K562 (cell line): ENCODE data around the gene SDK1. TPM values are rescaled to one million over a fixed set of nuclear protein-coding genes. Genes with fewer than 3 reads are reported as not detected.

ENCODE experiments used
- ATAC-seq: fragments of 200-7000 bp; cut with Tn5 transposase; 3 replicates; pipeline ENCODE4 v1.9.1; 2020; ENCODE audit warnings: moderate library complexity
- BruUV-seq: library from RNA; stranded (reverse); fragments of 400-500 nt; replicated peaks from 2 replicates; lab custom pipeline; 2021; lab: Mats Ljungman, UMichigan
- CTCF ChIA-PET: fragments of 300-600 bp; formaldehyde crosslinking; extraction: SDS; loops from one replicate; lab custom pipeline; 2021; ENCODE audit warnings: low intra/inter-chr PET ratio; lab: Yijun Ruan, JAX
- POLR2A ChIA-PET: fragments of 300-600, 350-650 bp; sonication (Branson Sonifier 250); formaldehyde crosslinking; extraction: SDS; loops from one replicate; lab custom pipeline; 2021; ENCODE audit warnings: antibody characterized with exemption, inconsistent platforms; lab: Yijun Ruan, JAX
- DNase-seq, 4 experiments: peaks; one replicate each; pipeline versions ENCODE4 v3.0.0 to v3.0.0-alpha.2; 2011 to 2018; ENCODE audit warnings: low spot score in 3 of 4, mixed read lengths in 3 of 4; ENCODE audit errors: extremely low read depth in 1 of 4
- FAIRE-seq: peaks from 2 replicates; lab custom pipeline; 2011; peaks lifted over from hg19 to GRCh38; lab: Jason Lieb, UNC
- H2AFZ ChIP-seq: 2 replicates; pipeline ENCODE4 v1.6.0; 2011; ENCODE audit warnings: low read depth, low read length, control low read depth, inconsistent platforms
- H3K27ac ChIP-seq: fragments of 200-600 bp; 3 replicates; pipeline ENCODE4 v1.8.0; 2011; ENCODE audit warnings: low read depth, mild to moderate bottlenecking, control low read depth, inconsistent platforms, low read length, moderate library complexity, mixed read lengths; ENCODE audit errors: extremely low read depth
- H3K27me3 ChIP-seq, 2 experiments: fragments of 300-600 bp in 1 of 2; 2 replicates in 1 of 2; 3 replicates in 1 of 2; pipeline versions ENCODE4 v1.6.0 to v1.8.0; 2011; ENCODE audit warnings: inconsistent platforms in 2 of 2, low read length in 2 of 2, mild to moderate bottlenecking in 1 of 2, mixed read lengths in 1 of 2, moderate library complexity in 1 of 2; ENCODE audit not compliant: control insufficient read depth in 2 of 2, insufficient read depth in 2 of 2
- H3K36me3 ChIP-seq: fragments of 300-600 bp; 3 replicates; pipeline ENCODE4 v1.8.0; 2011; ENCODE audit warnings: mild to moderate bottlenecking, low read length, inconsistent platforms; ENCODE audit not compliant: control insufficient read depth, insufficient read depth
- H3K4me1 ChIP-seq, 2 experiments: fragments of 200-600 bp in 1 of 2; replicated peaks in 1 of 2; 2 replicates in 1 of 2; 3 replicates in 1 of 2; pipeline versions ENCODE4 v1.5.1 to v1.8.0; 2011; ENCODE audit warnings: inconsistent platforms in 2 of 2, low read length in 2 of 2, mild to moderate bottlenecking in 1 of 2, mixed read lengths in 1 of 2, moderate library complexity in 1 of 2; ENCODE audit not compliant: control insufficient read depth in 2 of 2, insufficient read depth in 2 of 2
- H3K4me2 ChIP-seq: 2 replicates; pipeline ENCODE4 v1.6.1; 2011; ENCODE audit warnings: low read length, control low read depth, inconsistent platforms, mixed read lengths; ENCODE audit not compliant: insufficient read depth
- H3K4me3 ChIP-seq: fragments of 200-600 bp; sonication (generic), shearing (Covaris generic); 2 replicates; pipeline ENCODE4 v1.5.1; 2016; ENCODE audit warnings: control low read depth, inconsistent platforms
- H3K79me2 ChIP-seq: fragments of 200-600 bp; 3 replicates; pipeline ENCODE4 v1.8.0; 2011; ENCODE audit warnings: low read length, inconsistent platforms; ENCODE audit not compliant: control insufficient read depth, insufficient read depth
- H3K9ac ChIP-seq, 2 experiments: 2 replicates each; pipeline versions ENCODE4 v1.6.0 to v1.6.1; 2011; ENCODE audit warnings: low read depth in 2 of 2, low read length in 2 of 2, control low read depth in 1 of 2, inconsistent platforms in 1 of 2, mild to moderate bottlenecking in 1 of 2, mixed read lengths in 1 of 2; ENCODE audit not compliant: insufficient read depth in 1 of 2
- H3K9me1 ChIP-seq: one replicate; pipeline ENCODE4 v1.6.0; 2011; ENCODE audit warnings: inconsistent platforms, mild to moderate bottlenecking, low read length, moderate library complexity; ENCODE audit not compliant: control insufficient read depth, insufficient read depth
- H3K9me3 ChIP-seq: replicated peaks from 2 replicates; pipeline ENCODE4 v1.5.1; 2011; ENCODE audit warnings: low read depth, low read length, inconsistent platforms; ENCODE audit not compliant: control insufficient read depth, insufficient read depth
- H4K20me1 ChIP-seq: replicated peaks from 2 replicates; pipeline ENCODE4 v1.6.1; 2011; ENCODE audit warnings: low read length, inconsistent platforms, mixed read lengths; ENCODE audit not compliant: control insufficient read depth, insufficient read depth
- ADNP ChIP-seq: fragments of 200-800 bp; sonication (Bioruptor generic); IDR thresholded peaks from 2 replicates; pipeline ENCODE4 v1.6.1; 2016; ENCODE audit warnings: missing genetic modification characterization, missing compliant biosample characterization
- CHAMP1 ChIP-seq: fragments of 450-650 bp; IDR thresholded peaks from 2 replicates; pipeline ENCODE4 v1.6.1; 2016; ENCODE audit warnings: mild to moderate bottlenecking
- NFE2L1 ChIP-seq: fragments of 450-650 bp; IDR thresholded peaks from 2 replicates; pipeline ENCODE4 v1.6.1; 2016; ENCODE audit warnings: missing genetic modification characterization, low read depth, mild to moderate bottlenecking, missing compliant biosample characterization, moderate library complexity, borderline replicate concordance
- NR2C1 ChIP-seq, 2 experiments: fragments of 450-650 bp; IDR thresholded peaks; 2 replicates each; pipeline ENCODE4 v1.6.1; 2017; ENCODE audit warnings: mild to moderate bottlenecking in 2 of 2, antibody characterized with exemption in 1 of 2, inconsistent platforms in 1 of 2, missing compliant biosample characterization in 1 of 2, missing genetic modification characterization in 1 of 2
- NR2C2 ChIP-seq, 2 experiments: fragments of 200-800 bp in 1 of 2; sonication (Bioruptor generic) in 1 of 2; sonication (generic) in 1 of 2; formaldehyde crosslinking in 1 of 2; IDR thresholded peaks; 2 replicates each; pipeline versions ENCODE4 v1.6.1 to v1.8.0; 2016 to 2022; ENCODE audit warnings: mild to moderate bottlenecking in 1 of 2, missing compliant biosample characterization in 1 of 2, missing genetic modification characterization in 1 of 2, missing genetic modification reagents in 1 of 2
- SP2 ChIP-seq: IDR thresholded peaks from 2 replicates; pipeline ENCODE4 v1.6.1; 2011; ENCODE audit warnings: mild to moderate bottlenecking, low read depth, low read length, moderate library complexity; ENCODE audit not compliant: poor library complexity, severe bottlenecking; ENCODE audit errors: extremely low read depth
- TCF3 ChIP-seq: sonication (generic); formaldehyde crosslinking; IDR thresholded peaks from 2 replicates; pipeline ENCODE4 v1.4.0; 2020; ENCODE audit warnings: mild to moderate bottlenecking, missing genetic modification reagents
- ZBTB33 ChIP-seq: sonication (generic); formaldehyde crosslinking; IDR thresholded peaks from 2 replicates; pipeline ENCODE4 v1.8.1; 2023; ENCODE audit warnings: mild to moderate bottlenecking, missing genetic modification reagents
- ZNF121 ChIP-seq: sonication (generic); formaldehyde crosslinking; conservative IDR thresholded peaks from 2 replicates; pipeline ENCODE4 v1.8.0; 2022; ENCODE audit warnings: missing genetic modification reagents
- ZNF445 ChIP-seq: fragments of 250-450 bp; sonication (Bioruptor Pico); IDR thresholded peaks from 2 replicates; pipeline ENCODE4 v1.4.0; 2020; ENCODE audit warnings: low read depth, mild to moderate bottlenecking, moderate library complexity
- ZNF699 ChIP-seq: fragments of 250-450 bp; sonication (Bioruptor Pico); IDR thresholded peaks from 2 replicates; pipeline ENCODE4 v1.8.0; 2021; ENCODE audit warnings: mild to moderate bottlenecking, moderate library complexity; ENCODE audit not compliant: insufficient replicate concordance
- WGBS: fragments of 100-300 bp; shearing (Covaris generic); methylation state at CpG from one replicate; pipeline ENCODE4 v1.1.6; 2016; ENCODE audit warnings: low coverage, mixed read lengths; ENCODE audit not compliant: insufficient coverage; ENCODE audit errors: missing lambda C conversion rate; 5-methylcytosine and 5-hydroxymethylcytosine counted together
- in situ Hi-C: fragments of 300-500 bp; cut with MboI; formaldehyde crosslinking; loops from 4 replicates; pipeline ENCODE4 v1.15.0; 2018; ENCODE audit warnings: inconsistent platforms, mixed read lengths
- intact Hi-C: fragments of 100-400 bp; cut with micrococcal nuclease; formaldehyde crosslinking; loops from 2 replicates; pipeline ENCODE4 v1.14.2; 2022
- polyA plus RNA-seq, 8 experiments: library from polyadenylated mRNA; depleted of rRNA in 4 of 8; stranded (reverse) in 5 of 8; unstranded in 3 of 8; fragments of >200 nt; fragmentation: Nextera tagmentation in 2 of 8; fragmentation: Illumina TruSeq in 1 of 8; extraction: Ambion mirVana in 2 of 8; extraction: Trizol in 1 of 8; gene quantifications; 2 replicates each; pipeline versions ENCODE4 v1.2.1 to v1.2.3, GENCODE V29; 2011 to 2014; ENCODE audit warnings: inconsistent platforms in 1 of 8, missing spikeins in 1 of 8
- total RNA-seq, 7 experiments: library from RNA; depleted of rRNA in 6 of 7; stranded (reverse); fragments of >200 nt in 6 of 7; fragmentation: Illumina TruSeq in 2 of 7; extraction: Trizol in 2 of 7; gene quantifications; 2 replicates each; pipeline versions ENCODE4 v1.2.1 to v1.2.3, GENCODE V29; 2011 to 2021; ENCODE audit warnings: low replicate concordance in 1 of 7

Gene SDK1
- total and polyA plus RNA-seq, 9 of the 15 experiments (the other 6 are each of a cell fraction or from before 2014, with no cell fraction given) = 0.16 TPM; not detected in 8

- 5% methylated on average over 2 of the region's 2 CpGs for WGBS
- no TSS peak for BruUV-seq
- no peak overlapping the region for H3K4me2 ChIP-seq
- ATAC-seq = no peak
- FAIRE-seq = no peak
- no peak for DNase-seq
- no peak overlapping the region for H2AFZ ChIP-seq
- no peaks in the 10 kb centered on the region for H3K4me1 ChIP-seq
- H3K9ac ChIP-seq = no peak overlapping the region
- H4K20me1 ChIP-seq = no peaks in the 10 kb centered on the region; the same call in 1 of the 2 replicates
- no peak for TF ChIP-seq NR2C1 (IDR thresholded peaks at IDR 0.05)
- TF ChIP-seq NR2C1 (tag; IDR thresholded peaks at IDR 0.05) = no peak
- no peak for TF ChIP-seq CHAMP1
- no peaks in the 10 kb centered on the region for H3K9me3 ChIP-seq
- no peak overlapping the region for H3K27ac ChIP-seq
- no peaks in the 10 kb centered on the region for H3K9me1 ChIP-seq
- H3K27me3 ChIP-seq = no peaks in the 10 kb centered on the region
- H3K79me2 ChIP-seq = no peaks in the 10 kb centered on the region
- POLR2A ChIA-PET = no interaction called here
- CTCF ChIA-PET = no interaction called here
- H3K4me3 ChIP-seq = no peak overlapping the region
- intact Hi-C loops = no loop called here
- no peaks in the 10 kb centered on the region for H3K36me3 ChIP-seq
- in situ Hi-C loops = no loop called here
Observed at GRCh38 chr7:3446786-3447185, 145.7 kb downstream of the SDK1 start.

GRCh38 chr7:3451701-3452100 lies 150.6 kb downstream of the SDK1 start:
- ATAC-seq (no peak), FAIRE-seq (no peak), DNase-seq (no peak)
- 0% methylated on average over 4 of the region's 4 CpGs for WGBS
- in situ Hi-C loops = no loop called here
- POLR2A ChIA-PET = no interaction called here
- H3K4me2 ChIP-seq = no peak overlapping the region
- H3K27me3 ChIP-seq = no peaks in the 10 kb centered on the region
- H3K9me3 ChIP-seq = no peaks in the 10 kb centered on the region
- no peaks in the 10 kb centered on the region for H3K9me1 ChIP-seq
- H3K4me1 ChIP-seq = no peaks in the 10 kb centered on the region
- no peak overlapping the region for H3K9ac ChIP-seq
- no peaks in the 10 kb centered on the region for H3K36me3 ChIP-seq
- intact Hi-C loops = no loop called here
- no peak overlapping the region for H2AFZ ChIP-seq
- CTCF ChIA-PET = no interaction called here
- no peak overlapping the region for H3K27ac ChIP-seq
- no peaks in the 10 kb centered on the region; the same call in 1 of the 2 replicates for H4K20me1 ChIP-seq
- no peak overlapping the region for H3K4me3 ChIP-seq
- BruUV-seq = no TSS peak
- no peaks in the 10 kb centered on the region for H3K79me2 ChIP-seq
- TF ChIP-seq ZNF699 (no peak), ZBTB33 (CRISPR knock-in tag) (no peak), NR2C2 (CRISPR knock-in tag; IDR thresholded peaks at IDR 0.05) (no peak), NR2C2 (tag; IDR thresholded peaks at IDR 0.05) (no peak), ADNP (no peak), ZNF445 (no peak), SP2 (no peak), ZNF121 (CRISPR knock-in tag) (no peak), TCF3 (CRISPR knock-in tag) (no peak), NFE2L1 (tag) (no peak)
